ENCODE measurements around the gene TMEM183A.
"Not testable (repeated sequence)": the region's sequence is repeated elsewhere in the genome, so short reads cannot be mapped to it uniquely, and the experiment has no call there.

Gene TMEM183A

DNA sequence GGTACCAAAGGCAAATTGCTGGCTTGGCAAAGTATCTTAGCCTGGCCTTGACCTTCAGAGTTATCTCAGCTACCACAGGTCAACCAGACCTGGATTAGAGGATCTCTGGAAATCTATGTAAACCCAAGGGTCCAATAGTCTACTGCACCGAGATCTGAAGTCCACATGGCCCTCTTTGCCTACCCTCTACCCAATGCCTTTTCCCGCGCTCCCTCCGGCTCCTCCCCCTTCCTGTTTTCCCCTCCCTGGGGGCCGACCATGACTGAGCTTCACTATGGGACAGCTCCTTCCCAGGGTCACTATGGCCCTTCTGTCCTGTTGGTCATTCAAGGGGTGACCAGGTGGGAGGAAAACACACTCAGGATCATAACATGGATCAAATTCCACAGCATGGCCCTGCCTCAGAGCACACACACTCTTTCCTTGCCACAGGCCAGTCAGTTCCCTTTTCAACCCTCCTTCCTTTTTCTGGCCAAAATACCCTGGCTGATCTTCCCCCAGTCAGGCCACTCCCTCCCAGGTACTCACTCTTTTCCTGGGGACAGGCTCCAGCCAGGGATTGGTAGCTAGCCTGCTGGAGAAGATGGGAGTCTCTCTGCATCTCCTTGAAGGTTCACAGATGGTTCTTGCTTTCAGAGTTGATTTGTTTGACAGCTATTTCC, 19.1 kb upstream of the TMEM183A start:
- no peak for DNase-seq

DNA sequence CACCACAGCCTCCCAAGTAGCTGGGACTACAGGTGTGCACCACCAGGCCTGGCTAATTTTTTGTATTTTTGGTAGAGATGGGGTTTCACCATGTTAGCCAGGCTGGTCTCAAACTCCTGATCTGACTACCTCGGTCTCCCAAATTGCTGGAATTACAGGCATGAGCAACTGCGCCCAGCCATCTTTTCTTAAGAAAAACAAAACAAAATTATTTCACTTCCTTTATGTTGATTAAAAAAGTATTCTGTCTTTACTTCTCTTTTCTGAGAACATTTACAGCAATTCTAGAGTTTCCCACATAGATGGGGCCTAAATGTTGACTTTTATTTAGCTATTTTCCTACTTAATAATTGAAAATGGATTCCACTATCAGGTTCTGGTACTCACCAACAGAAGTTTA, 17.3 kb upstream of the TMEM183A start:
- no peak for DNase-seq

GRCh38 chr1:202991112-202991511, 16.1 kb upstream of the TMEM183A start:
- DNase-seq: no peak

DNA sequence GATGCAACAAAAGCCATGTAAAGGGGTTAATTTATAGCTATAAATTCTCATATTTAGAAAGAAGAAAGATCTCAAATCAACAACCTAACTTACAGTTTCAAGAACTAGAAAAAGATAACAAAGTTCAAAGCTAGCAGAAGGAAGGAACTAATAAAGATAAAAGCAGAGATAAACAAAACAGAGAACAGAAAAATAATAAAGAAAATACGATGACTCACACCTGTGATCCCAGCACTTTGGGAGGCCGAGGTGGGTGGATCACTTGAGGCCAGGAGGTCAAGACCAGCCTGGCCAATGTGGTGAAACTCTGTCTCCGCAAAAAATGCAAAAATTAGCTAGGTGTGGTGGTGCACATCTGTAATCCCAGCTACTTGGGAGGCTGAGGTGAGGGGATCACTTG, 12.4 kb upstream of the TMEM183A start:
- DNase-seq: no peak

GRCh38 chr1:202998836-202999750, 8.1 kb upstream of the TMEM183A start:
- peak; percentile 45 for DNase-seq

GRCh38 chr1:203000217-203000944, 6.8 kb upstream of the TMEM183A start:
- DNase-seq: no peak

DNA sequence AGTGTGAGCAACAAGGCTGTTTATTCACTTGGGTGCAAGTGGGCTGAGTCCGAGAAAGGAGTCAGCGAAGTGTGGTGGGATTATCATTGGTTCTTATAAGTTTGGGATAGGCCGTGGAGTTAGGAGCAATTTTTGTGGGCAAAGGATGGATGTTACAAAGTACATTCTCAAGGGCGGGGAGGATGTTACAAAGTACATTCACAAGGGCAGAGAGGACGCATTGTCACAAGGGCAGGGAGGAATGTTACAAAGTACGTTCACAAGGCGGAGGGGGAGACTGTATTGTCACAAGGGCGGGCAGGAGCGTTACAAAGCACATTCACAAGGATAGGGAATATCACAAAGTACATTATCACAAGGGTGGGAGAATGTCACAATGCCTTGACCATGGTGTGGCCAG, 5.2 kb upstream of the TMEM183A start:
- no peak for DNase-seq

- DNase-seq: no peak
Measured at GRCh38 chr1:203002951-203003350, 4.2 kb upstream of the TMEM183A start.

GRCh38 chr1:203005395-203006142, 1.6 kb upstream of the TMEM183A start:
- DNase-seq: not testable (repeated sequence)

DNA sequence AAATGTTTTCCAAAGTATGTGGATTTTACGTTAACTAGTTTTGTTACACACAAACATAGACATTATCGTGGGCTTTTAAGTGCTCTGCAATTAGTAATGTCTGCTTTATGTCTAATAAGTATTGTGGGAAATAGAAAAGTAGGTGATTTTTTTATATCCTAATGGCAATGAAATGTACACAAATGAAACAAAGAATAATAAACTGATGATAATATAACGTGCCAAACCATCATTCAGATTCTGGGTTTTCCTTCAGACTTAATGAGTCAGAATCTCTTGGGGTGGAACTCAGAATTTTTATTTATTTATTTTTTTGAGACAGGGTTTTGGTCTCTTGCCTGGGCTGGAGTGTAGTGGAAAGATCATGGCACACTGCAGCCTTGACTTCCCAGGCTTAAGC, 2.0 kb downstream of the TMEM183A start:
- no peak for DNase-seq

DNA sequence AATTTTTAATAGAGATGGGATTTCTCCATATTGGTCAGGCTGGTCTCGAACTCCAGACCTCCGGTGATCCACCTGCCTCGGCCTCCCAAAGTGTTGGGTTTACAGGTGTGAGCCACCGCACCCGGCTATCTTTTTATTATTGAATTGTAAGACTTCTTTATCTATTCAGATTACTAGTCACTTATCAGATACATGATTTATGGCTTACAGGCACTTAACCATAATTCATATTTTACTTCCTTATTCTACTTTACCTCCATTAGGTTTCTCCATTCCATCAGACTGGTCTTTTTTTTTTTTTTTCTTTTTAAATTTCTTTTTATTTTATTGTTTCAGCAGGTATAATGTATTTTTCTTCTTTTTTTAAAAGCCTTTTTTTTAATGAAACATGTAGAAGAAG, 4.4 kb downstream of the TMEM183A start:
- no peak for DNase-seq

DNA sequence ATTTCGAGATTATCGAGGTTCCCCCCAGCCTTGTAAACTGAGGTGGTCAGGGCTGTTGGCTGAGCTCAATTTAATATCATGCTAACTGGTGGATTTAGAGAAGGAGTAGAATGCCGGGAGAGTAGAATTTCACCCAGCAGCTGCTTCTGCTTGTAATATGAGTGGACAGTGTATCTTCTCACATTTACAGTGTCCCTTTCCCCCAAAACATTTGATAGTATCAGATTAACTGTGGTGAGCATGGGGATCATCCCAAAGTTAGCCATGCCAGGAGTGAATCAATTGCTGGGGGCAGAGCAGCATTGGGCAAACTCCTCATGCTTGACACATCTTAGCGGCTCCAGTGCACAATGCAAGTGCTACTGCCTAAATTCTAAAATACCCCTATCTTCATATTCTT, 9.9 kb downstream of the TMEM183A start:
- DNase-seq: no peak

- DNase-seq: no peak
Measured at GRCh38 chr1:203017692-203018091, 10.5 kb downstream of the TMEM183A start.

DNA sequence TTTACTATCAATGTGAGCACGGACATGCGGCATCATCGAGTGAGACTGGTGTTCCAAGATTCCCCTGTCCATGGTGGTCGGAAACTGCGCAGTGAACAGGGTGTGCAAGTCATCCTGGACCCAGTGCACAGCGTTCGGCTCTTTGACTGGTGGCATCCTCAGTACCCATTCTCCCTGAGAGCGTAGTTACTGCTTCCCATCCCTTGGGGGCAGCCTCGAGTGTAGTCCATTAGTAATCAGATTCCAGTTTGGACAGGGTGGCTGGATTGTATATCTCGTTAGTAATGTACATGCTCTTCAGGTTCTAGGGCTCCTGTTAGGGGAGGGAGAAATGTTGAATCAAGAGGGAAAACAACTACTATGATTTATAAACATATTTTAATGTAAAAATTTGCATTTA, 15.7 kb downstream of the TMEM183A start:
- DNase-seq: not testable (repeated sequence)

- no peak for DNase-seq
Measured at GRCh38 chr1:203025686-203026030, 18.5 kb downstream of the TMEM183A start.

GRCh38 chr1:203026031-203026665, 19.0 kb downstream of the TMEM183A start, which contains the start of gene PPFIA4:
Gene PPFIA4 (plus strand): TSS chr1:203026491. CDS start chr1:203039009, 12,518 bp downstream.
- peak; percentile 88 for DNase-seq

DNA sequence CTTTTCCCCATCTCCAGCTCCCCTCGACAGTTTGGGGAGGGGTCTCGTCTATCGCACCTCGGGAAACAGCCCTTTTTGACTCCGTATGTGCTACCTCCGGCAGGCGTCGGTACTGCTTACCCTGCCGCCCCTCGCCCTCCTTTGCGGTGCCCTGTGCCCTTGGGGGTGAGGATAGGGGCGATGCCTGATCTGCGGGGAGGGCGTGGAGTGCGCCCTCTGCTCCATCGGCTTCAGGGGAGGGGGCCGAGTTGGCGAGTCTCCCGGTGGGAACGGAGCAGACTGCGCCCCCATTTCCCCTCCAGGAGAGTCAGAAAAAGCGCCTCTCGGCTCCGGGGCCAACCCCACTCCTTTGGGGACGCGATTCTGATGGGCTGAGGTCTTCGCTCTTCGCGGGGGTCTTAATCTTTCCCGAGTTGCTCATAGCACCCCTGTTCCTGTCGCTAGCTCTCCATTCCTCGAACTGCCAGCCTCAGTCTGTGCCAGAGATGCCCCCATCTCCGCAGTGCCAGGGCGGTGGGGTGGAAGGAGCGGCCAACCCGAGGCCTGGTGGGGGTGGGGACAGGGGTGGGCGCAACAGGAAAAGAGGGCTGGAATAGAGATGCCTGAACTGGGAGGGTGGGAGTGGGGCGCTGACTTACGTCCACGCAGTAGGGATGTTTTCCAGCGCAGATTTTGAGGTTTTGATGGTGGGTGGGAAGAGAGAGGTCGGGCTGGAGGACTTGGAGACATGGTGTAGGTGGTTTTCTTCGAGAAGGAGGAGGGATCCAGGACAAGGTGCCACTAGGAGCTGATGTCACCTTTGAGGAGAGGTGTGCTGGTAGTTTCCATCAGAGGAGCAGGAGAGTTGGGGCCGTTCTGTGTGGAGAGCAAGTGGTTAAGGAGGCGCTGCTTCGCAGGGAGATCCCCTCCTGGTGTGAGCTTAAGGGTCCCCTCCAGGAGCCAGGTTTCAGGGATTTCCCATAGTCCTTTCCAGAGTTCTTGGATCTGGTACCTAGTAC, 19.8 kb downstream of the TMEM183A start:
- no peak for DNase-seq

DNA sequence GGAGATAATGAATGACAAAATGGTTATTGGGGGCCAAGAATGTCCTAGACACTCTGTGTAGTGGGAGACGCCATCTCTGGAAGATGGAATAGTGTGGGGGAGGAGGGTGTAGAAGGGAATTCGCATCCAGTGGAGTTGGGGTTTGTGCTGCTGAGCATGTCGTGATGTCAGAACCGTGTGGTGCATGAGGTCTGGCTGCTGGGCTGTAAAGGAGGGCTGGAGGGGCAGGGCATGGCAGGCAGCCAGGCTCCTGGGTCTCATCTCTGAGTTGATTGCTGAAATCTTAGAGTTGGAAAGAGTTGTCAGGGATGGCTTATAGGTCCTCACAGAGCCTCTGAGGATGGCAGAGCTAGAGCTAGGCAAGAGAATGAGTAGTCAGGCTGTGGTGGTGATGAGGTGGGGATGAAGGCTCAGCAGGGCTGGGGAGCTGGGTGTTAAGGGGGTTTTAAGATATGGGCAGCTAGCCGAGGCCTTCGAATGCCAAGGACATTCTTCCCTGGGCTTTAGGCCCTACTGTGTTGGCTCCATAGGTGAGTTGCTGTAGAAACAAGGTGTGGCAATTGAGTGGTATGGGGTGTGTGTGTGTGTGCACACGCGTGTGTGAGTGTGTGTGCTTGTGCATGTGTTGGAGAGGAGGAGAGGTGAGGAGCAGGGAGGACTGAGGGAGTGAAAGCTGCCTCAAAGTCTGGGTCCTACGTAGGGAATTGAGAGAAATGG, 21.1 kb downstream of the TMEM183A start:
- no peak for DNase-seq

- DNase-seq: no peak
Measured at GRCh38 chr1:203028784-203029553, 21.8 kb downstream of the TMEM183A start.

- DNase-seq: no peak
Measured at GRCh38 chr1:203031467-203031866, 24.3 kb downstream of the TMEM183A start.
